C4-2B (cell line): ENCODE results near the gene MAP4K5.

ENCODE experiments used
- CTCF ChIP-seq: fragments of 450-650 bp; conservative IDR thresholded peaks from 2 replicates; pipeline ENCODE4 v1.5.1; 2017; ENCODE audit warnings: mild to moderate bottlenecking
- ZFX ChIP-seq: fragments of 450-650 bp; IDR thresholded peaks from 2 replicates; pipeline ENCODE4 v1.6.1; 2017

DNA sequence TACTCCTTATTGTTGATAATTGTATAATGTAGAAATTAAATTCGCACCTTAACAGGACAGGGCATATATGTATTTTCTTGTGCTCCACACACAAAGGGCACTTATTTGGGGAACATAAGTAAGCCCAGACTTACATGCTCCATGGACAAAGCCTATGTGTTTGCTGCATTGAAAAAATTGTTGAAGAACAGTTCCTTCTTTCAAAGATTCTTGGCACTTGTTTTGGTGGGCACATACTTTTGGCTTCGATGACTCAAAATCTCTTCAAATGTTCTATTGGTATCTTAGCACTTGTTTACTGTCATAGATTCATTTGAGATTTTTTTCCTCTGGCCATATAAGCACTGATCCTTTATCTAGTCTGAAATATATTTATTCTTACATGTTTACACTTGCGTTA, 1.4 kb upstream of the MAP4K5 start:
- TF ChIP-seq CTCF (no peak), ZFX (no peak)
